ENCODE measurements around the gene RANBP3.

DNA sequence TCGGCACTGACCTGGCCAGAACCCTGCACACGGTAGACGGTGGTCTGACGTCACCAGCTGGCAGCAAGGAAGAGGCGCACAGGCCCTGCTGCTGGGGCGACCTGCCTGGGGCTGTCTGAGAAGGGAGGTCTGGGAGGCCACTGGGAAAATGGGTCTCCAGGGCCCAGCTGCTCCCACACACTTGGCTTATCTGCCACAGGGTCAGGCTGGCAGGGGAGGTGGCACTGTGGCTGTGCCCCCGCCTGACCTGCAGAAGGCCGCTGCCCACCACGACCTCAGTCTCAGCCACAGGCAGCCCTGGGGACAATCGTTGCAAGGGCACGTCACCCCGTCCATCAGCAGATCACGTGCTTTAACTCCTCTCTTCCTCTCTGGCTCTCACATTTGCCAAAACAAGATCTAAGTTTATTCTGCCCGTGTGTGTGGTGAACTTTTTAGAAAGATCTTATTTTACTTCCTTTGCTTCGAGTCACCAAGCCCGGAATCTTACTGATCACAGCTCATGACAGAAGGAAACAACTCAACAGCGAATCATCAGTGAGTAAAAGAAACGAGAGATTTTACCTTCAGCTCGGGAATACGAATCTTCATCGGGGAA lies 45.2 kb upstream of the RANBP3 start:
- TF ChIP-seq, protein P1, sequence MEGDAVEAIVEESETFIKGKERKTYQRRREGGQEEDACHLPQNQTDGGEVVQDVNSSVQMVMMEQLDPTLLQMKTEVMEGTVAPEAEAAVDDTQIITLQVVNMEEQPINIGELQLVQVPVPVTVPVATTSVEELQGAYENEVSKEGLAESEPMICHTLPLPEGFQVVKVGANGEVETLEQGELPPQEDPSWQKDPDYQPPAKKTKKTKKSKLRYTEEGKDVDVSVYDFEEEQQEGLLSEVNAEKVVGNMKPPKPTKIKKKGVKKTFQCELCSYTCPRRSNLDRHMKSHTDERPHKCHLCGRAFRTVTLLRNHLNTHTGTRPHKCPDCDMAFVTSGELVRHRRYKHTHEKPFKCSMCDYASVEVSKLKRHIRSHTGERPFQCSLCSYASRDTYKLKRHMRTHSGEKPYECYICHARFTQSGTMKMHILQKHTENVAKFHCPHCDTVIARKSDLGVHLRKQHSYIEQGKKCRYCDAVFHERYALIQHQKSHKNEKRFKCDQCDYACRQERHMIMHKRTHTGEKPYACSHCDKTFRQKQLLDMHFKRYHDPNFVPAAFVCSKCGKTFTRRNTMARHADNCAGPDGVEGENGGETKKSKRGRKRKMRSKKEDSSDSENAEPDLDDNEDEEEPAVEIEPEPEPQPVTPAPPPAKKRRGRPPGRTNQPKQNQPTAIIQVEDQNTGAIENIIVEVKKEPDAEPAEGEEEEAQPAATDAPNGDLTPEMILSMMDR (IDR thresholded peaks at IDR 0.05) = no peak
- no peak for TF ChIP-seq POLR2AphosphoS5 (IDR thresholded peaks at IDR 0.05)
- no peak for TF ChIP-seq POLR2A (IDR thresholded peaks at IDR 0.05)
